OCI-LY1 (cell line): Measurements from ENCODE around the gene UCKL1.

Experiments
- H2AFZ ChIP-seq: fragments of 200-600 bp; sonication (generic), shearing (Covaris generic); 2 replicates; pipeline ENCODE4 v1.6.0; 2014; ENCODE audit warnings: antibody characterized with exemption, mild to moderate bottlenecking, low read length
- H3F3A ChIP-seq: fragments of 200-600 bp; sonication (generic), shearing (Covaris generic); 2 replicates; pipeline ENCODE4 v1.6.0; 2014; ENCODE audit warnings: mild to moderate bottlenecking, antibody characterized with exemption, low read length, moderate library complexity; ENCODE audit not compliant: insufficient read depth
- H3K27ac ChIP-seq: fragments of 200-600 bp; sonication (generic); 2 replicates; pipeline ENCODE4 v1.5.1; 2014; ENCODE audit warnings: low read length, mixed run types, mild to moderate bottlenecking, low read depth; ENCODE audit not compliant: poor library complexity, severe bottlenecking
- H3K27me3 ChIP-seq: fragments of 200-600 bp; sonication (generic); 2 replicates; pipeline ENCODE4 v1.6.0; 2014; ENCODE audit warnings: antibody characterized with exemption, mild to moderate bottlenecking, low read length, moderate library complexity; ENCODE audit not compliant: insufficient read depth
- H3K36me3 ChIP-seq: fragments of 200-600 bp; sonication (generic); 2 replicates; pipeline ENCODE4 v1.6.1; 2014; ENCODE audit warnings: mild to moderate bottlenecking, antibody characterized with exemption, low read length, moderate library complexity, mixed read lengths; ENCODE audit not compliant: insufficient read depth
- H3K4me1 ChIP-seq: fragments of 200-600 bp; sonication (generic); 2 replicates; pipeline ENCODE4 v1.5.1; 2014; ENCODE audit warnings: mild to moderate bottlenecking, low read length, moderate library complexity; ENCODE audit not compliant: insufficient read depth, severe bottlenecking
- H3K4me2 ChIP-seq: fragments of 200-600 bp; sonication (generic), shearing (Covaris generic); 2 replicates; pipeline ENCODE4 v1.6.1; 2014; ENCODE audit warnings: low read length
- H3K4me3 ChIP-seq: fragments of 200-600 bp; sonication (generic); 2 replicates; pipeline ENCODE4 v1.5.1; 2014; ENCODE audit warnings: low read length, low read depth, mild to moderate bottlenecking, mixed read lengths; ENCODE audit not compliant: poor library complexity, severe bottlenecking
- H3K79me2 ChIP-seq: fragments of 200-600 bp; shearing (Covaris generic); 2 replicates; pipeline ENCODE4 v1.6.1; 2016; ENCODE audit warnings: mixed run types, low read length, mixed read lengths; ENCODE audit not compliant: insufficient read depth
- H3K9ac ChIP-seq: fragments of 200-600 bp; sonication (generic), shearing (Covaris generic); 2 replicates; pipeline ENCODE4 v1.6.1; 2014; ENCODE audit warnings: mild to moderate bottlenecking, low read length, mixed read lengths
- H3K9me2 ChIP-seq: fragments of 200-600 bp; sonication (generic), shearing (Covaris generic); 2 replicates; pipeline ENCODE4 v1.6.1; 2014; ENCODE audit warnings: low read depth, mild to moderate bottlenecking, low read length, mixed read lengths
- H3K9me3 ChIP-seq: fragments of 200-600 bp; shearing (Covaris generic); 2 replicates; pipeline ENCODE4 v1.6.1; 2014; ENCODE audit warnings: low read length, mixed read lengths
- H4K20me1 ChIP-seq: fragments of 200-600 bp; sonication (generic), shearing (Covaris generic); 2 replicates; pipeline ENCODE4 v1.6.0; 2016; ENCODE audit warnings: mild to moderate bottlenecking, low read length; ENCODE audit not compliant: insufficient read depth
- CTCF ChIP-seq: fragments of 200-600 bp; sonication (generic), shearing (Covaris generic); IDR thresholded peaks from 2 replicates; pipeline ENCODE4 v1.5.1; 2017; ENCODE audit warnings: mild to moderate bottlenecking, antibody characterized with exemption, low read length, moderate library complexity, mixed read lengths
- EZH2 ChIP-seq: fragments of 200-600 bp; sonication (generic), shearing (Covaris generic); IDR thresholded peaks from 2 replicates; pipeline ENCODE4 v1.8.0; 2017; ENCODE audit warnings: borderline replicate concordance, mixed run types, mild to moderate bottlenecking, antibody characterized with exemption, low read length, moderate library complexity, mixed read lengths

UCKL1 gene

GRCh38 chr20:63947638-63948456 is 8.4 kb downstream of the UCKL1 start:
- H3K9ac ChIP-seq: no peak overlapping the region
- H3K9me2 ChIP-seq: no peaks in the 10 kb centered on the region
- H3K27me3 ChIP-seq: no peaks in the 10 kb centered on the region
- H3F3A ChIP-seq: no peaks in the 10 kb centered on the region
- peaks cover 34% of the 10 kb centered on the region for H3K4me1 ChIP-seq
- no peaks in the 10 kb centered on the region for H3K9me3 ChIP-seq
- H3K27ac ChIP-seq: no peak overlapping the region
- TF ChIP-seq EZH2: no peak
- TF ChIP-seq CTCF: no peak
- no peaks in the 10 kb centered on the region for H3K79me2 ChIP-seq
- H3K36me3 ChIP-seq: peaks cover 26% of the 10 kb centered on the region
- H2AFZ ChIP-seq: no peak overlapping the region
- no peak overlapping the region for H3K4me2 ChIP-seq
- no peaks in the 10 kb centered on the region for H4K20me1 ChIP-seq
- H3K4me3 ChIP-seq: no peak overlapping the region

- Histone ChIP-seq H3K27me3 (no peaks in the 10 kb centered on the region), H3K27ac (no peak overlapping the region), H3K79me2 (no peaks in the 10 kb centered on the region), H3K9ac (no peak overlapping the region), H3K4me1 (peaks cover 40% of the 10 kb centered on the region), H3K4me3 (no peak overlapping the region), H3K36me3 (peaks cover 29% of the 10 kb centered on the region), H3K9me3 (no peaks in the 10 kb centered on the region), H3K9me2 (no peaks in the 10 kb centered on the region), H3F3A (no peaks in the 10 kb centered on the region), H4K20me1 (no peaks in the 10 kb centered on the region), H2AFZ (no peak overlapping the region), H3K4me2 (no peak overlapping the region)
- TF ChIP-seq CTCF (no peak), EZH2 (no peak)
Measured at GRCh38 chr20:63946986-63947637, 9.1 kb downstream of the UCKL1 start.

GRCh38 chr20:63945921-63946920 is 10.0 kb downstream of the UCKL1 start:
- Histone ChIP-seq H3K9me3 (no peaks in the 10 kb centered on the region), H4K20me1 (no peaks in the 10 kb centered on the region), H3K4me2 (no peak overlapping the region), H2AFZ (no peak overlapping the region), H3K36me3 (peaks cover 29% of the 10 kb centered on the region), H3K79me2 (no peaks in the 10 kb centered on the region), H3F3A (no peaks in the 10 kb centered on the region), H3K27ac (no peak overlapping the region), H3K4me1 (peaks cover 37% of the 10 kb centered on the region), H3K27me3 (no peaks in the 10 kb centered on the region), H3K9ac (no peak overlapping the region), H3K4me3 (no peak overlapping the region), H3K9me2 (no peaks in the 10 kb centered on the region)
- TF ChIP-seq CTCF (no peak), EZH2 (no peak)
